GM18951 (cell line): Measurements from ENCODE around the gene SUSD3.
"Not testable (repeated sequence)": the region's sequence is repeated elsewhere in the genome, so short reads cannot be mapped to it uniquely, and the experiment has no call there.

ENCODE experiments used
- POLR2A ChIP-seq: IDR thresholded peaks from 4 replicates; pipeline ENCODE4 v1.6.1; 2011; ENCODE audit warnings: mild to moderate bottlenecking; ENCODE audit not compliant: insufficient read length, insufficient read depth; ENCODE audit errors: extremely low read depth
- in situ Hi-C: fragments of 300-500 bp; cut with MboI; formaldehyde crosslinking; loops from one replicate; pipeline ENCODE4 v1.12.0; 2022; ENCODE audit warnings: low sequenced_read_pairs, mixed read lengths, inconsistent platforms; ENCODE audit not compliant: unreplicated experiment

The SUSD3 gene

GRCh38 chr9:93099551-93100275, 41.2 kb downstream of the SUSD3 start:
- TF ChIP-seq POLR2A, result no peak
- in situ Hi-C loops, result no loop called here

GRCh38 chr9:93100276-93100636, 41.8 kb downstream of the SUSD3 start:
- in situ Hi-C loops, result no loop called here

GRCh38 chr9:93101086-93101485, 42.6 kb downstream of the SUSD3 start:
- in situ Hi-C loops, result not testable (repeated sequence)

More at GRCh38 chr9:93100276-93100636, 41.8 kb downstream of the SUSD3 start:
- no peak for TF ChIP-seq POLR2A

GRCh38 chr9:93105620-93106019, 47.1 kb downstream of the SUSD3 start:
- in situ Hi-C loops, result no loop called here
- TF ChIP-seq POLR2A, result no peak

- TF ChIP-seq POLR2A, result no peak
- in situ Hi-C loops, result no loop called here
These were observed 48.8 kb downstream of the SUSD3 start for GRCh38 chr9:93107151-93107824.

- in situ Hi-C loops, result no loop called here
- no peak for TF ChIP-seq POLR2A
These were observed 49.3 kb downstream of the SUSD3 start for GRCh38 chr9:93107825-93108161.

GRCh38 chr9:93108291-93109041, 50.0 kb downstream of the SUSD3 start:
- in situ Hi-C loops, result no loop called here
- TF ChIP-seq POLR2A, result no peak

GRCh38 chr9:93110311-93110855, 51.9 kb downstream of the SUSD3 start:
- in situ Hi-C loops, result no loop called here
- TF ChIP-seq POLR2A, result no peak

- in situ Hi-C loops, result no loop called here
- TF ChIP-seq POLR2A, result no peak
These were observed 52.5 kb downstream of the SUSD3 start for GRCh38 chr9:93111001-93111370.

GRCh38 chr9:93111371-93112115, 53.0 kb downstream of the SUSD3 start:
- in situ Hi-C loops, result no loop called here
- no peak for TF ChIP-seq POLR2A

- in situ Hi-C loops, result no loop called here
- no peak for TF ChIP-seq POLR2A
These were observed 53.8 kb downstream of the SUSD3 start for GRCh38 chr9:93112116-93112863.

- in situ Hi-C loops, result no loop called here
- no peak for TF ChIP-seq POLR2A
These were observed 54.4 kb downstream of the SUSD3 start for GRCh38 chr9:93112864-93113389.
